ENCODE measurements around the gene ZDHHC6. TPM values are rescaled to one million over a fixed set of nuclear protein-coding genes. Genes with fewer than 3 reads are reported as not detected.

The ZDHHC6 gene
- total and polyA plus RNA-seq, 2 of the 8 experiments (the other 6 are each of a cell fraction or from before 2014, with no cell fraction given), result 13.6 to 27.4 TPM

- no peak overlapping the region for H2BK120ac ChIP-seq (replicated peaks; ENCODE audit: low read depth, low read length)
- no peaks in the 10 kb centered on the region; a peak in 1 of 8 replicates for H3K36me3 ChIP-seq (ENCODE audit: control insufficient read depth in 2 of 4, insufficient read depth in 4 of 4, low read length in 3 of 4)
- no peaks in the 10 kb centered on the region for H3K23me2 ChIP-seq (ENCODE audit: low read depth, low read length)
- H3K4ac ChIP-seq (replicated peaks; ENCODE audit: insufficient read length, low read depth, low read length), result no peak overlapping the region
- H3K27ac ChIP-seq (ENCODE audit: low read depth, low read length), result no peak overlapping the region
- H4K5ac ChIP-seq (ENCODE audit: insufficient read length, low read depth, low read length), result no peak overlapping the region
- no peaks in the 10 kb centered on the region for H4K20me1 ChIP-seq (replicated peaks in 1 of 2; ENCODE audit: control insufficient read depth in 1 of 2, insufficient read depth in 2 of 2, low read length in 2 of 2)
- ChIA-PET CTCF (ENCODE audit: partially characterized antibody) (interaction anchor here (0.6 to 3.7 kb wide), 45 partner anchors 8 to 1172 kb away, joined by 3 to 26 read pairs (median 4); partner anchors contain the start of genes VTI1A and ZDHHC6), POLR2A (ENCODE audit: partially characterized antibody) (interaction anchor here (0.6 kb wide), 1 partner anchor 67 kb away, joined by 3 read pairs; no protein-coding TSS in a partner anchor)
- H3K79me2 ChIP-seq (ENCODE audit: control insufficient read depth in 1 of 2, insufficient read depth in 2 of 2, low read length in 2 of 2), result no peaks in the 10 kb centered on the region
- no peak overlapping the region for H4K8ac ChIP-seq (ENCODE audit: extremely low read depth, insufficient read depth, low read length)
- H3K14ac ChIP-seq (ENCODE audit: insufficient read length), result no peak overlapping the region
- peak; percentile 69 for FAIRE-seq
- H3K18ac ChIP-seq (ENCODE audit: extremely low read depth, low read length), result no peak overlapping the region
- no peak overlapping the region for H3K9ac ChIP-seq (replicated peaks in 1 of 4; ENCODE audit: extremely low read depth in 1 of 4, low read depth in 3 of 4, low read length in 3 of 4)
- H2AK5ac ChIP-seq (ENCODE audit: low read depth, low read length), result no peak overlapping the region
- H4K91ac ChIP-seq (replicated peaks; ENCODE audit: insufficient read length, low read length), result no peak overlapping the region
- no peak overlapping the region for H2BK5ac ChIP-seq (ENCODE audit: low read depth, low read length)
- DNase-seq (ENCODE audit: low read depth in 1 of 2, low spot score in 2 of 2), result peak in 1 of 2 experiments; percentile 55
- WGBS, 2 experiments (ENCODE audit: extremely low coverage in 1 of 2, insufficient coverage in 1 of 2, insufficient read length in 1 of 2, insufficient replicate concordance in 2 of 2, low coverage in 1 of 2, low lambda C conversion rate in 2 of 2, missing lambda C conversion rate in 1 of 2), result 44% methylated on average over 4 of the region's 4 CpGs; no CpG with 5 or more reads in 1 of the 2 experiments
- no peak overlapping the region for H3K4me2 ChIP-seq (ENCODE audit: insufficient read depth in 1 of 2, low read depth in 2 of 2, low read length in 2 of 2)
- H3K56ac ChIP-seq (replicated peaks; ENCODE audit: insufficient read length, low read depth, low read length), result no peak overlapping the region
- no peak overlapping the region for H3K23ac ChIP-seq (ENCODE audit: insufficient read length)
- no peak overlapping the region for H3K4me3 ChIP-seq (ENCODE audit: extremely low read depth in 1 of 4, insufficient read depth in 2 of 4, low read depth in 3 of 4, low read length in 4 of 4)
- no peak overlapping the region for H2AFZ ChIP-seq (ENCODE audit: low read length)
- no peaks in the 10 kb centered on the region for H3K27me3 ChIP-seq (replicated peaks in 1 of 4; ENCODE audit: control insufficient read depth in 3 of 4, extremely low read depth in 1 of 4, insufficient read depth in 3 of 4, low read length in 3 of 4)
- no peak overlapping the region for H2BK15ac ChIP-seq (ENCODE audit: low read length)
- H2BK20ac ChIP-seq (ENCODE audit: low read length), result no peak overlapping the region
- peaks cover 0 to 4% (median under 1%) of the 10 kb centered on the region in 4 experiments; a peak in 1 of 7 replicates for H3K4me1 ChIP-seq (replicated peaks in 1 of 4; ENCODE audit: control insufficient read depth in 3 of 4, insufficient read depth in 4 of 4, low read length in 3 of 4)
- no peak overlapping the region for H2BK12ac ChIP-seq (ENCODE audit: low read depth, low read length)
- H3K79me1 ChIP-seq (ENCODE audit: low read depth, low read length), result no peaks in the 10 kb centered on the region
- no peaks in the 10 kb centered on the region for H3K9me3 ChIP-seq (ENCODE audit: insufficient read depth in 2 of 2, low read depth in 1 of 2, low read length in 1 of 2)
- peak; percentile 69 to 76 for TF ChIP-seq RAD21 (IDR thresholded peaks at IDR 0.05 in 1 of 2, conservative IDR thresholded peaks at IDR 0.05 in 1 of 2; ENCODE audit: low read depth in 2 of 2, low read length in 2 of 2)
- no peak for TF ChIP-seq CHD2 (IDR thresholded peaks at IDR 0.05; ENCODE audit: low read length)
- no peak for TF ChIP-seq BCL11A (IDR thresholded peaks at IDR 0.05; ENCODE audit: low read depth in 2 of 2, low read length in 2 of 2)
- no peak for TF ChIP-seq ASH2L (IDR thresholded peaks at IDR 0.05; ENCODE audit: low read length)
- TF ChIP-seq, protein P1, sequence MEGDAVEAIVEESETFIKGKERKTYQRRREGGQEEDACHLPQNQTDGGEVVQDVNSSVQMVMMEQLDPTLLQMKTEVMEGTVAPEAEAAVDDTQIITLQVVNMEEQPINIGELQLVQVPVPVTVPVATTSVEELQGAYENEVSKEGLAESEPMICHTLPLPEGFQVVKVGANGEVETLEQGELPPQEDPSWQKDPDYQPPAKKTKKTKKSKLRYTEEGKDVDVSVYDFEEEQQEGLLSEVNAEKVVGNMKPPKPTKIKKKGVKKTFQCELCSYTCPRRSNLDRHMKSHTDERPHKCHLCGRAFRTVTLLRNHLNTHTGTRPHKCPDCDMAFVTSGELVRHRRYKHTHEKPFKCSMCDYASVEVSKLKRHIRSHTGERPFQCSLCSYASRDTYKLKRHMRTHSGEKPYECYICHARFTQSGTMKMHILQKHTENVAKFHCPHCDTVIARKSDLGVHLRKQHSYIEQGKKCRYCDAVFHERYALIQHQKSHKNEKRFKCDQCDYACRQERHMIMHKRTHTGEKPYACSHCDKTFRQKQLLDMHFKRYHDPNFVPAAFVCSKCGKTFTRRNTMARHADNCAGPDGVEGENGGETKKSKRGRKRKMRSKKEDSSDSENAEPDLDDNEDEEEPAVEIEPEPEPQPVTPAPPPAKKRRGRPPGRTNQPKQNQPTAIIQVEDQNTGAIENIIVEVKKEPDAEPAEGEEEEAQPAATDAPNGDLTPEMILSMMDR (IDR thresholded peaks at IDR 0.05; ENCODE audit: control extremely low read depth in 1 of 3, insufficient read depth in 1 of 3, low read depth in 1 of 3, low read length in 3 of 3), result peak in 2 of 3 experiments; percentile 14 to 70; a peak in 2 of 4 replicates
- TF ChIP-seq TBP (IDR thresholded peaks at IDR 0.05; ENCODE audit: low read depth, low read length), result no peak
- no peak for TF ChIP-seq CTBP2 (IDR thresholded peaks at IDR 0.05; ENCODE audit: borderline replicate concordance, insufficient read depth, insufficient read length, low read length)
- TF ChIP-seq, protein P2, sequence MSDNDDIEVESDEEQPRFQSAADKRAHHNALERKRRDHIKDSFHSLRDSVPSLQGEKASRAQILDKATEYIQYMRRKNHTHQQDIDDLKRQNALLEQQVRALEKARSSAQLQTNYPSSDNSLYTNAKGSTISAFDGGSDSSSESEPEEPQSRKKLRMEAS (IDR thresholded peaks at IDR 0.05), result no peak
- no peak for TF ChIP-seq JUN (IDR thresholded peaks at IDR 0.05; ENCODE audit: low read depth, low read length)
- no peak for TF ChIP-seq SIX5 (IDR thresholded peaks at IDR 0.05; ENCODE audit: low read depth, low read length)
Measured at GRCh38 chr10:112471878-112472487, 25.3 kb upstream of the ZDHHC6 start.

Measured in H1 (cell line).